Measurements from ENCODE around the gene SLC45A1. TPM values are rescaled to one million over a fixed set of nuclear protein-coding genes. Genes with fewer than 3 reads are reported as not detected.

SLC45A1 gene
- total RNA-seq, 2 donors from 2014 or later: 4.3 to 5.2 TPM

DNA sequence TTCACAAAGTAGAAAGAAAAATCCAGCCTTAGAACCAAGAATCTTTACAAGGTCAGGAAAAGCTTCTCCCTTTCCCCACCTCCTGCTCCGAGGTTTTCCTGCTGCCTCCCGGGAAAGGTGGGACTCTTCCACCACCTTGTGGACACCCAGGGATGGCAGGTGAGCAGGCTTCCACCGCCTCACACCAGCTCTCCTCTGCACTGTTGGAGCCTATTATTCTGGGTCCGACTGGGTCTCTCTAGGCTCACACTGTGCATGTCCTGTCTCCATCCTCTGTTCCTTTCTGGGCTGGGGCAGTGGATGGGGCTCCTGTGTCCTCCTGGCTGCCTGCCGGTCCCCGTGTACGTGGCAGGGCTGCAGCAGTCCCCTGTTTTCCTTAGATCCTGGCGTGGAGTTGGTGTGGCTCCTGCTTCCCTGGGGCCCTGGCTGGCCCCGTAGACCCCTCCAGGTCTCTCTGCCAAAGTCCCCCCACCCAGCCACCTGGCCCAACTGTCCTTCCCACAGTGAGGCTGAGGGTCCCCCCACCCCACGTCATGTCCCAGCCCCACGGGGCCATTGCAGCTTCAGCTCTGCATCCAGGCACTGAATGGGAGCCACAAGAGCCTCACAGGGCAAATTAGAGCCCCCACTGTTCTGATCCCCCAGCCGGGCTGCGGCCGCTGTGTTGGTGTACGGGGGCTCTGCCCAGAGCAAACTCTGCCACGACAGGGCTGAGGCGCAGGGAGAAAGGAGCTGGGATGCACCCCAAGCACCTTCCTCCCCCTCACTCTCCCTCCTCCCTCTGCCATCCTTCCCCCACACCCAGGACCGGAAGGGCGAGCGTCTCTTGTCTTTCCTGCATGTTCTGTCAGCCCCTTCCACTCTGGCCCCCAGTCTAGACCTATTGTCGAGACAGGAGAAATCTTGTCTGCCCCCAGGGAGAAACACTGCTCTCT, 3.3 kb upstream of the SLC45A1 start:
- WGBS: 36% methylated on average over 21 of the region's 21 CpGs
- peak; percentile 86 for DNase-seq (ENCODE audit: low spot score)
- Histone ChIP-seq H3K9me3 (no peaks in the 10 kb centered on the region), H3K4me3 (no peak overlapping the region), H3K27me3 (replicated peaks; ENCODE audit: insufficient read depth) (no peaks in the 10 kb centered on the region), H3K27ac (peak overlapping the region in 1 of 2 donors; percentile 78), H3K36me3 (no peaks in the 10 kb centered on the region), H3K4me1 (replicated peaks) (peaks cover 12% of the 10 kb centered on the region)
- TF ChIP-seq, protein P1, sequence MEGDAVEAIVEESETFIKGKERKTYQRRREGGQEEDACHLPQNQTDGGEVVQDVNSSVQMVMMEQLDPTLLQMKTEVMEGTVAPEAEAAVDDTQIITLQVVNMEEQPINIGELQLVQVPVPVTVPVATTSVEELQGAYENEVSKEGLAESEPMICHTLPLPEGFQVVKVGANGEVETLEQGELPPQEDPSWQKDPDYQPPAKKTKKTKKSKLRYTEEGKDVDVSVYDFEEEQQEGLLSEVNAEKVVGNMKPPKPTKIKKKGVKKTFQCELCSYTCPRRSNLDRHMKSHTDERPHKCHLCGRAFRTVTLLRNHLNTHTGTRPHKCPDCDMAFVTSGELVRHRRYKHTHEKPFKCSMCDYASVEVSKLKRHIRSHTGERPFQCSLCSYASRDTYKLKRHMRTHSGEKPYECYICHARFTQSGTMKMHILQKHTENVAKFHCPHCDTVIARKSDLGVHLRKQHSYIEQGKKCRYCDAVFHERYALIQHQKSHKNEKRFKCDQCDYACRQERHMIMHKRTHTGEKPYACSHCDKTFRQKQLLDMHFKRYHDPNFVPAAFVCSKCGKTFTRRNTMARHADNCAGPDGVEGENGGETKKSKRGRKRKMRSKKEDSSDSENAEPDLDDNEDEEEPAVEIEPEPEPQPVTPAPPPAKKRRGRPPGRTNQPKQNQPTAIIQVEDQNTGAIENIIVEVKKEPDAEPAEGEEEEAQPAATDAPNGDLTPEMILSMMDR (IDR thresholded peaks at IDR 0.05): peak; percentile 81 to 99 (median 96)
- TF ChIP-seq POLR2AphosphoS5 (IDR thresholded peaks at IDR 0.05) (peak; percentile 88), POLR2A (IDR thresholded peaks at IDR 0.05) (no peak)
- intact Hi-C loops (cut with DNase I): loop anchor here (2.0 to 10.0 kb wide), 3 partner anchors 180 to 332 kb away; partner anchors contain the start of gene ERRFI1

DNA sequence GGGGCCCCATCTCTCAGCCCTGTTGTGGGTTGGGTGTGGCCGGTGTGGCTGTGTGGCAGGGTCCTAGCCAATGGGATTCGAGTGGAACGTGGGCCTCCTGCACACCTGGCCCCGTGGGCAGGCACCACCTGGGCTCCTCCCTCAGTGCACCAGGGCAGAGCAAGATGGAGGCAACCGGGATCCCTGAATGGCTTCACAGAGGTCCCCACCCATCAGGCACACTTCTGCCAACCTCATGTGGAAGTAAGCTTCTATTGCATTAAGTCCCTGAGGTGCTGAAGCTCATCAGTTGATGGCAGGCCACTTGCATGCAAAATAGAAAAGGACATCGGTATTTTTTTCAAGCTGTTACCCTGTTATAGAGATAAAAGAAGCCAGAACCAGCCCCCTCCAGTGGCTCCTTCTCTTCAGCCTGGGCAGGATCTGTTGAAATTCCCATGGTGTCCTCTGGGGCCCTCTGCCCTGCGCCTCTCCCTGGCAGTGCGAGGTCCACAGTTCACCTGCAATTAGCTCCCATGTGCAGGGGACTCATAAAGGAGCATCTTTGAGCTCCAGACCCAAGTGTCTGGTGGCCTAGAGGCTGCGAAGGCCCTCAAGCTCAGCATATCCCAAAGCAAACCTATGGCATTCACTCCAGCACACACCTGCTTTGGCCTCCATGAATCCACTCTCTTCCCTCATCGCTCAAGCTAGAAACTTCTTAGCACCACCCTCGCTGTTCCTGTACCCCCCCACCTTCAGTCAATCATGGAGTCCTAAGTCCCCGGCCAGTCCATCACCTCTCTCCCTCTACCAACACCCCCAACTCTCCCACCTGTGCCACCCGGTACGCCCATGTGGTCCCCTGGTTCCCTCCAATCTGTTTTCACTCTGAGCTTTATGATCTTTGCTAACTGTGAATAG, 2.1 kb upstream of the SLC45A1 start:
- no peak for DNase-seq (ENCODE audit: low spot score)
- Histone ChIP-seq H3K27me3 (replicated peaks; ENCODE audit: insufficient read depth) (no peaks in the 10 kb centered on the region), H3K4me3 (no peak overlapping the region), H3K36me3 (no peaks in the 10 kb centered on the region), H3K9me3 (no peaks in the 10 kb centered on the region), H3K4me1 (replicated peaks) (peaks cover 12% of the 10 kb centered on the region), H3K27ac (no peak overlapping the region)
- intact Hi-C loops (cut with DNase I): loop anchor here (2.0 to 10.0 kb wide), 3 partner anchors 181 to 333 kb away; partner anchors contain the start of gene ERRFI1
- WGBS: 90% methylated on average over 14 of the region's 14 CpGs
- TF ChIP-seq POLR2A (IDR thresholded peaks at IDR 0.05) (no peak), POLR2AphosphoS5 (IDR thresholded peaks at IDR 0.05) (no peak)
- TF ChIP-seq, protein P1 (IDR thresholded peaks at IDR 0.05): no peak

DNA sequence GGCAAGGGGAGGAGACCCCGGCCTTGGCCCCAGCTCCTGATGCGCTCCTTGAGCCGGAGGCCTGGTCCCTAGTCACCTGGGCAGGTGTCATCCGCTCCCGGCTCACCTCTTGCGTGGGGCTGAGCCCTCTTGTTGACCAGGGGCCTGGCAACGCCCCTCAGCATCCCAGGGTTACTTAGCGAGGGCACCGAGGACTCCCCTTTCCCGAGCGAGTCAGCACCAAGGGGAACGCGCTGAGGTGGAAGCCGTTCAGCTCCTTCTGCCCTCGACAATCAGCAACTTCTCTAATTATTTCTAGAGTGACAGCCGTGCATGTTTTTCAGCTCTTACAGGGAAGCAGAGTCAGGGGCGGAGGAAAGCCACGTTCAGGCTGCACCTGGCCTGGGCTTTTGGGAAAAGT, 522 bp downstream of the SLC45A1 start:
- peaks cover 7% of the 10 kb centered on the region for H3K4me1 ChIP-seq (replicated peaks)
- no peaks in the 10 kb centered on the region for H3K36me3 ChIP-seq
- peak overlapping the region; percentile 12 to 47 for H3K27ac ChIP-seq
- no peak for DNase-seq (ENCODE audit: low spot score)
- intact Hi-C loops (cut with DNase I): loop anchor here (5.0 to 10.0 kb wide), 2 partner anchors 184 to 291 kb away; partner anchors contain the start of gene ERRFI1
- peak overlapping the region; percentile 50 to 55 for H3K4me3 ChIP-seq
- TF ChIP-seq, protein P1 (IDR thresholded peaks at IDR 0.05): no peak
- TF ChIP-seq POLR2A (IDR thresholded peaks at IDR 0.05): no peak
- no peak for TF ChIP-seq POLR2AphosphoS5 (IDR thresholded peaks at IDR 0.05)
- WGBS: 36% methylated on average over 18 of the region's 18 CpGs
- no peaks in the 10 kb centered on the region for H3K27me3 ChIP-seq (replicated peaks; ENCODE audit: insufficient read depth)
- H3K9me3 ChIP-seq: no peaks in the 10 kb centered on the region

DNA sequence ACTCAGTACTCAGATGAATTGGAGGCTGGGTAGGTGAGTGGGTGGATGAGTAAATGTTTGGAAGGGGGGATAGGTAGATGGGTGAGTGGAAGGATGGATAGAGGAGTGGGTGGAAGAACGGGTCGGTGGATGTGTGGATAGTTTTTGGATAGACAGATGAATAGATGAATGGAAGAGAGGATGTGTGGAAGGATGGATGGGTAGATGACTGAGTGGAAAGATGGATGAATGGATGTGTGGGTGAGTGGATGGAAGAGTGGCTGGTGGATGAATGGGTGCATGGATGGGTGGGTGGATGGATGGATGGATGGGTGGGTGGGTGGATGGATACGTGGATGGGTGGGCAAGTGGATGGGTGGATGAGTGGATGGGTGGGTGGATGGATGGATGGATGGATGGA, 3.7 kb downstream of the SLC45A1 start:
- Histone ChIP-seq H3K9me3 (no peaks in the 10 kb centered on the region), H3K36me3 (no peaks in the 10 kb centered on the region), H3K27ac (no peak overlapping the region), H3K4me1 (replicated peaks) (no peaks in the 10 kb centered on the region), H3K4me3 (no peak overlapping the region), H3K27me3 (replicated peaks; ENCODE audit: insufficient read depth) (no peaks in the 10 kb centered on the region)
- 92% methylated on average over 3 of the region's 3 CpGs for WGBS
- intact Hi-C loops (cut with DNase I): no loop called here
- no peak for TF ChIP-seq POLR2AphosphoS5 (IDR thresholded peaks at IDR 0.05)
- TF ChIP-seq, protein P1 (IDR thresholded peaks at IDR 0.05): no peak
- DNase-seq (ENCODE audit: low spot score): no peak

All from prostate gland (tissue), 2 donors.